ENCODE measurements around the gene OGFR.

The OGFR gene

GRCh38 chr20:62827311-62828038 lies 22.8 kb downstream of the OGFR start:
- DNase-seq: no peak

GRCh38 chr20:62828051-62828450 lies 23.4 kb downstream of the OGFR start:
- DNase-seq: no peak

GRCh38 chr20:62828511-62829230 lies 24.0 kb downstream of the OGFR start:
- no peak for DNase-seq

GRCh38 chr20:62829231-62830230 lies 24.9 kb downstream of the OGFR start:
- no peak for DNase-seq

GRCh38 chr20:62830251-62830650 lies 25.6 kb downstream of the OGFR start:
- no peak for DNase-seq

- DNase-seq: no peak
Observed at GRCh38 chr20:62830821-62831220, 26.2 kb downstream of the OGFR start.

GRCh38 chr20:62831361-62831788 lies 26.7 kb downstream of the OGFR start:
- DNase-seq: no peak

GRCh38 chr20:62831854-62832211 lies 27.2 kb downstream of the OGFR start:
- DNase-seq: no peak

GRCh38 chr20:62832212-62832922 lies 27.7 kb downstream of the OGFR start:
- DNase-seq: no peak

- DNase-seq: no peak
Observed at GRCh38 chr20:62832951-62833391, 28.3 kb downstream of the OGFR start.

- no peak for DNase-seq
Observed at GRCh38 chr20:62834967-62835730, 30.5 kb downstream of the OGFR start.

GRCh38 chr20:62835931-62836861 lies 31.6 kb downstream of the OGFR start:
- no peak for DNase-seq

GRCh38 chr20:62836967-62837490 lies 32.4 kb downstream of the OGFR start:
- no peak for DNase-seq

GRCh38 chr20:62837790-62838127 lies 33.1 kb downstream of the OGFR start:
- DNase-seq: no peak

- no peak for DNase-seq
Observed at GRCh38 chr20:62838128-62838891, 33.7 kb downstream of the OGFR start.

GRCh38 chr20:62839261-62839660 lies 34.6 kb downstream of the OGFR start:
- no peak for DNase-seq

- DNase-seq: no peak
Observed at GRCh38 chr20:62839816-62840215, 35.2 kb downstream of the OGFR start.

GRCh38 chr20:62840244-62841197 lies 35.9 kb downstream of the OGFR start:
- no peak for DNase-seq

Measured in NCI-H1417 treated with DMSO at 0.1 percent for 48 hours (cell line).